Spleen (tissue), 7 donors: Measurements from ENCODE around the gene CIRBP.

Experiments
- POLR2A ChIP-seq, 3 donors: fragments of 450-650 bp; IDR thresholded peaks; one replicate each; pipeline ENCODE4 v1.5.1; 2017; ENCODE audit warnings: antibody characterized with exemption in 3 of 3, mild to moderate bottlenecking in 1 of 3
- TF ChIP-seq, protein P1 (sequence below), 11 experiments: fragments of 200-600 bp in 7 of 11; fragments of 450-650 bp in 4 of 11; sonication (generic) in 4 of 11; IDR thresholded peaks in 8 of 11; conservative IDR thresholded peaks in 3 of 11; 1 replicate in 7 of 11; 2 replicates in 4 of 11; pipeline versions ENCODE4 v1.4.0 to v1.8.0; 2016 to 2021; ENCODE audit warnings: antibody characterized with exemption in 11 of 11, inconsistent platforms in 4 of 11, mild to moderate bottlenecking in 1 of 11
- donor health status: DM: no; HTN: no; CAD: no; lungs with moderate emphysema.
- donor health status: DM: no; HTN: no; CAD: no.
- donor health status: DM: no; HTN: no; CAD: no.

GRCh38 chr19:1224047-1224825 is 44.9 kb upstream of the CIRBP start:
- TF ChIP-seq, protein P1, sequence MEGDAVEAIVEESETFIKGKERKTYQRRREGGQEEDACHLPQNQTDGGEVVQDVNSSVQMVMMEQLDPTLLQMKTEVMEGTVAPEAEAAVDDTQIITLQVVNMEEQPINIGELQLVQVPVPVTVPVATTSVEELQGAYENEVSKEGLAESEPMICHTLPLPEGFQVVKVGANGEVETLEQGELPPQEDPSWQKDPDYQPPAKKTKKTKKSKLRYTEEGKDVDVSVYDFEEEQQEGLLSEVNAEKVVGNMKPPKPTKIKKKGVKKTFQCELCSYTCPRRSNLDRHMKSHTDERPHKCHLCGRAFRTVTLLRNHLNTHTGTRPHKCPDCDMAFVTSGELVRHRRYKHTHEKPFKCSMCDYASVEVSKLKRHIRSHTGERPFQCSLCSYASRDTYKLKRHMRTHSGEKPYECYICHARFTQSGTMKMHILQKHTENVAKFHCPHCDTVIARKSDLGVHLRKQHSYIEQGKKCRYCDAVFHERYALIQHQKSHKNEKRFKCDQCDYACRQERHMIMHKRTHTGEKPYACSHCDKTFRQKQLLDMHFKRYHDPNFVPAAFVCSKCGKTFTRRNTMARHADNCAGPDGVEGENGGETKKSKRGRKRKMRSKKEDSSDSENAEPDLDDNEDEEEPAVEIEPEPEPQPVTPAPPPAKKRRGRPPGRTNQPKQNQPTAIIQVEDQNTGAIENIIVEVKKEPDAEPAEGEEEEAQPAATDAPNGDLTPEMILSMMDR (IDR thresholded peaks at IDR 0.05 in 8 of 11, conservative IDR thresholded peaks at IDR 0.05 in 3 of 11) = no peak
- no peak for TF ChIP-seq POLR2A (IDR thresholded peaks at IDR 0.05)
